GM12872 (cell line): ENCODE results near the gene ATP9B.

Experiments
- CTCF ChIP-seq: IDR thresholded peaks from 3 replicates; pipeline ENCODE4 v1.5.1; 2011; ENCODE audit warnings: low read depth, mild to moderate bottlenecking, low read length, moderate library complexity; ENCODE audit not compliant: insufficient read depth

Gene ATP9B

GRCh38 chr18:79424880-79425568 lies 355.8 kb downstream of the ATP9B start:
- TF ChIP-seq CTCF, result no peak

- TF ChIP-seq CTCF, result no peak
Measured at GRCh38 chr18:79425569-79425886, 356.3 kb downstream of the ATP9B start.

GRCh38 chr18:79426376-79427300 lies 357.4 kb downstream of the ATP9B start:
- no peak for TF ChIP-seq CTCF

- TF ChIP-seq CTCF, result no peak
Measured at GRCh38 chr18:79427368-79428225, 358.4 kb downstream of the ATP9B start.
